GM11168 (cell line): ENCODE data around the gene ARFGAP3.

Source experiments
- in situ Hi-C: fragments of 300-500 bp; cut with MboI; formaldehyde crosslinking; loops from one replicate; pipeline ENCODE4 v1.12.0; 2022; ENCODE audit warnings: low sequenced_read_pairs; ENCODE audit not compliant: unreplicated experiment

The ARFGAP3 gene

GRCh38 chr22:42747701-42748513 is 109.2 kb downstream of the ARFGAP3 start:
- in situ Hi-C loops = no loop called here
